ENCODE data around the gene IRF1.
A peak's percentile ranks its signal among the peaks of the same experiment; 100 is the strongest.

Gene IRF1

GRCh38 chr5:132500931-132501628 is 10.5 kb upstream of the IRF1 start:
- DNase-seq (ENCODE audit: low spot score) (no peak), FAIRE-seq (no peak)

- DNase-seq (ENCODE audit: low spot score) (no peak), FAIRE-seq (no peak)
Observed at GRCh38 chr5:132500244-132500930, 9.8 kb upstream of the IRF1 start.

GRCh38 chr5:132499440-132500243 is 9.1 kb upstream of the IRF1 start:
- peak; percentile 65 for DNase-seq (ENCODE audit: low spot score)
- FAIRE-seq: no peak

- DNase-seq (ENCODE audit: low spot score) (no peak), FAIRE-seq (no peak)
Observed at GRCh38 chr5:132498686-132499271, 8.2 kb upstream of the IRF1 start.

- DNase-seq (ENCODE audit: low spot score): peak; percentile 87
- no peak for FAIRE-seq
Observed at GRCh38 chr5:132498152-132498551, 7.6 kb upstream of the IRF1 start.

- FAIRE-seq (peak; percentile 84), DNase-seq (ENCODE audit: low spot score) (peak; percentile 94)
Observed at GRCh38 chr5:132497488-132497997, 7.0 kb upstream of the IRF1 start.

GRCh38 chr5:132496631-132497487 is 6.3 kb upstream of the IRF1 start:
- FAIRE-seq (no peak), DNase-seq (ENCODE audit: low spot score) (peak; percentile 66)

GRCh38 chr5:132496191-132496630 is 5.6 kb upstream of the IRF1 start:
- DNase-seq (ENCODE audit: low spot score) (peak; percentile 92), FAIRE-seq (peak; percentile 51)

GRCh38 chr5:132495667-132496190 is 5.2 kb upstream of the IRF1 start:
- FAIRE-seq (no peak), DNase-seq (ENCODE audit: low spot score) (peak; percentile 76)

- FAIRE-seq: no peak
Observed at GRCh38 chr5:132493821-132494220, 3.2 kb upstream of the IRF1 start.

GRCh38 chr5:132493241-132493640 is 2.7 kb upstream of the IRF1 start:
- FAIRE-seq (no peak), DNase-seq (ENCODE audit: low spot score) (no peak)

More at GRCh38 chr5:132493821-132494220, 3.2 kb upstream of the IRF1 start:
- no peak for DNase-seq (ENCODE audit: low spot score)

GRCh38 chr5:132492386-132493125 is 2.0 kb upstream of the IRF1 start:
- FAIRE-seq (no peak), DNase-seq (ENCODE audit: low spot score) (no peak)

- FAIRE-seq (no peak), DNase-seq (ENCODE audit: low spot score) (no peak)
Observed at GRCh38 chr5:132491368-132492364, 1.1 kb upstream of the IRF1 start.

GRCh38 chr5:132489871-132490483 is 596 bp downstream of the IRF1 start:
- DNase-seq (ENCODE audit: low spot score) (no peak), FAIRE-seq (no peak)

- no peak for FAIRE-seq
- DNase-seq (ENCODE audit: low spot score): no peak
Observed at GRCh38 chr5:132489051-132489770, 1.4 kb downstream of the IRF1 start.

GRCh38 chr5:132488590-132488989 is 2.0 kb downstream of the IRF1 start:
- FAIRE-seq (no peak), DNase-seq (ENCODE audit: low spot score) (no peak)

GRCh38 chr5:132487841-132488555 is 2.6 kb downstream of the IRF1 start:
- DNase-seq (ENCODE audit: low spot score): no peak
- no peak for FAIRE-seq
